Cardiac fibroblast (primary cell): ENCODE data around the gene CFAP46.
"Not testable (repeated sequence)": the region's sequence is repeated elsewhere in the genome, so short reads cannot be mapped to it uniquely, and the experiment has no call there.

Experiments used
- DNase-seq, 2 donors: peaks; one replicate each; pipeline versions ENCODE4 v3.0.0 to v3.0.0-alpha.2; 2010; ENCODE audit warnings: low read depth in 2 of 2
- H3K4me3 ChIP-seq, 2 donors: replicated peaks in 1 of 2; 1 replicate in 1 of 2; 2 replicates in 1 of 2; pipeline ENCODE4 v1.5.1; 2011; ENCODE audit warnings: low read depth in 2 of 2, low read length in 2 of 2, mild to moderate bottlenecking in 2 of 2, moderate library complexity in 1 of 2
- TF ChIP-seq, protein P1 (sequence below): IDR thresholded peaks from one replicate; pipeline ENCODE4 v1.5.1; 2011; ENCODE audit warnings: low read depth, mild to moderate bottlenecking, low read length, inconsistent platforms

CFAP46 gene

DNA sequence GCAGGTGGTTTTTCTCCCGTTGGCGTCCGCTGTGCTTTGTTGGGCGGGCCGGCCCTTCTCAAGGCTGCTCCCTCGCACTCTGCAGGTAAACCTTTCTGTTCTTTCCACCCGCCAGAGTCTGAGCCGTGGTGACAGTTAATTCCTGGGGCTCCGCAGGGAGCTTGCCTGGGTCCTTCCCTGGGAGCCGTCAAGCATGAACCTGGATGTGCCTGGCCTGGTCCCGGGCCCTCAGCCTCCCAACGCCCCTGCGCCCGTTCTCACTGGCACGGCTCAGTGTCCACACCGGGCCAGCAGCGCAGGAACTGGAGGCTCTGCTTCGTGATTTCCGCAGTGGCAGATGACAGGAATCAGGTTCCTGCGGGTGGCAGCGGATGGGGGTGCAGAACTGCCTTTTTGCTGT is 145.5 kb downstream of the CFAP46 start:
- no peak for DNase-seq
- H3K4me3 ChIP-seq = no peak overlapping the region
- TF ChIP-seq, protein P1, sequence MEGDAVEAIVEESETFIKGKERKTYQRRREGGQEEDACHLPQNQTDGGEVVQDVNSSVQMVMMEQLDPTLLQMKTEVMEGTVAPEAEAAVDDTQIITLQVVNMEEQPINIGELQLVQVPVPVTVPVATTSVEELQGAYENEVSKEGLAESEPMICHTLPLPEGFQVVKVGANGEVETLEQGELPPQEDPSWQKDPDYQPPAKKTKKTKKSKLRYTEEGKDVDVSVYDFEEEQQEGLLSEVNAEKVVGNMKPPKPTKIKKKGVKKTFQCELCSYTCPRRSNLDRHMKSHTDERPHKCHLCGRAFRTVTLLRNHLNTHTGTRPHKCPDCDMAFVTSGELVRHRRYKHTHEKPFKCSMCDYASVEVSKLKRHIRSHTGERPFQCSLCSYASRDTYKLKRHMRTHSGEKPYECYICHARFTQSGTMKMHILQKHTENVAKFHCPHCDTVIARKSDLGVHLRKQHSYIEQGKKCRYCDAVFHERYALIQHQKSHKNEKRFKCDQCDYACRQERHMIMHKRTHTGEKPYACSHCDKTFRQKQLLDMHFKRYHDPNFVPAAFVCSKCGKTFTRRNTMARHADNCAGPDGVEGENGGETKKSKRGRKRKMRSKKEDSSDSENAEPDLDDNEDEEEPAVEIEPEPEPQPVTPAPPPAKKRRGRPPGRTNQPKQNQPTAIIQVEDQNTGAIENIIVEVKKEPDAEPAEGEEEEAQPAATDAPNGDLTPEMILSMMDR = no peak

DNA sequence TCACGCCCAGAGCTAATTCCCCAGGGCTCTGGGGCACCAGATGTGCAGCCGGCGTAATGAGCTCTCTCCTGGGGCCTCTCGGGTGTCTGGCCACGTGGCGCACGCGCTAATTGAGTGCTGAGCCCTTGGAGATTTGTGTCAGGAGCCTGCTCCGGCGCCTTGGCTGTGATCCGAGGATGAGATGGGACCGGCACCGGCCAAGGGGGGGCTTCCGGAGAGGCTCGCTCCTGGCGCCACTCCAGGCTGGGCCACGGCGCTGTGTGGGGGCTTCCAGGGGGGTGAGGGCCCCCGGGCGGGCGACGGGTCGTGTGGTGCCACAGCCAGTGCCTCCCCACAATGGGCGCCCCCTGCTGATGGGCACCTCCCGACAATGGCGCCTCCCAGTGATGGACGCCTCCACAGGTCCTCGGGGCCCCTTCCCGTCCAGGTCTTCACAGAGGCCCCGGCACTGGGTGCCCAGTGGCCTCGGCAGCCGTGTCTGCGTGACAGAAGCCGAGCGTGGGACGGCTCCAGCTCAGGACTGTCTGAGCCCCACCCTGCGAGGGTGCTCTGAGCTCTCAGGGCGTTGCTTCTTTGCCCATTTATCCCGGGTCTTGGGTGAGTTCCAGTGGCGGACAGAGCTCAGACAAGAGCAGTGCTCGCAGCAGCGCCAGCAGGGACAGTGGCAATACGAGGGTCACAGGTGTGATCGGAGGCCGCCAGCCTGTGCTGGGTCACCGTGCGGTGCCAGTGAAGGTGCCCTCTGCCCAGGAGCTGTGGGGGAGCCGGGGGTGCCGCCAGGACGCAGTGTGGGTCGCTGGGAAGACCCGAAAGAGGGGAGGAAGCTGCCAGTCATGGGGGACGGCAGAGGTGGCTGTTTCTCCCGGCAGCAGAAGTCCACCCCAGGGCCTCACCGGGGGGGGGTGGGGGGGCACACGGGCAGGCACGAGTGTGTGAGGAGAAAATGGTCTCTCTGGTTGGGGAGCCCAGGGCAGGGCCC is 148.2 kb downstream of the CFAP46 start:
- TF ChIP-seq, protein P1 = no peak
- no peak overlapping the region for H3K4me3 ChIP-seq
- no peak for DNase-seq

DNA sequence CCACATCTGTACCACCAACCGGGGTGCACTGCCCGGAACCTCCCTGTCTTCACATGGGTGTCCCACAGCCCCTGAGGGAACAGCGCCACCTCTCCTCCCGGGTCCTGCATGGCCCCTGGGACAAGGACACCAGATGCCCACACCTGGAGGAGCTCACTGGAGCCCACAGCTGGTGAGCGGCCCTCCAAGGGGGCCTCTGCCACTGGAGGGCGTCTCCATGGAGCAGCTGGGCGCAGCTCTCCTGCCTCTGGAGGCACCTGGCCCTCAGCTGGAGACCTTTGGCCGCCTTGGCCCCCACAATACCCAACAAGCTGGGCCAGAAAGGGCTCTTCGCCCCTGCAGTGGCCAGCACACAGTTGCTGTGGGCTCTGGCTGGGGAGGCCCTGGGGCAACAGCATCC is 149.2 kb downstream of the CFAP46 start:
- TF ChIP-seq, protein P1 = no peak
- DNase-seq = no peak
- no peak overlapping the region for H3K4me3 ChIP-seq

DNA sequence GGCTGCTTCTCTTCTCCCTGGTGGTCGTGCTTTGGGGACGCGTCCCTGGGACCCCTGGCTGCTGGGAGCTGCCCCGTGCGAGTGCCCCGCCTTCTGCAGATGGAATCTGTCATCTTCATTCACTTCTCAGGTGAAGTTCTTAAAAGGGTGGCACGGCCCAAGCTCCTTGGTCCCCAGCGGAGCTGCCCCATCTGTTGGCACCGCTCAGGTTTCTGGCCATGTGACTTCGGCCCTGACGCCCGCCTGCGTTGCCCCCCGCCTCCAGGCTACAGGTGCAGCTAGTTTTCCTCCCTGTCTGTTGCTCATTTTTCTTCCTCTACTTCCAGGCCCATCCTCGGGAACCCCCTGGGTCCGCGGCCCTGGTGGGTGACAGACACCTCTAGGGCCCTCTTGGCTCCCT is 149.6 kb downstream of the CFAP46 start:
- TF ChIP-seq, protein P1 = no peak
- no peak overlapping the region for H3K4me3 ChIP-seq
- DNase-seq = no peak

DNA sequence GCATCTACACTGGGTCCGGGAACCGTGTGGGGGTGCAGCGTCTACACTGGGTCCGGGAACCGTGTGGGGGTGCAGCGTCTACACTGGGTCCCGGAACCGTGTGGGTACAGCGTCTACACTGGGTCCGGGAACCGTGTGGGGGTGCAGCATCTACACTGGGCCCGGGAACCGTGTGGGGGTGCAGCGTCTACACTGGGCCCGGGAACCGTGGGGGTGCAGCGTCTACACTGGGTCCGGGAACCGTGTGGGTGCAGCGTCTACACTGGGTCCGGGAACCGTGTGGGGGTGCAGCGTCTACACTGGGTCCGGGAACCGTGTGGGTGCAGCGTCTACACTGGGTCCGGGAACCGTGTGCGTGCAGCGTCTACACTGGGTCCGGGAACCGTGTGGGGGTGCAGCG is 150.3 kb downstream of the CFAP46 start:
- not testable (repeated sequence) for DNase-seq, H3K4me3 ChIP-seq

DNA sequence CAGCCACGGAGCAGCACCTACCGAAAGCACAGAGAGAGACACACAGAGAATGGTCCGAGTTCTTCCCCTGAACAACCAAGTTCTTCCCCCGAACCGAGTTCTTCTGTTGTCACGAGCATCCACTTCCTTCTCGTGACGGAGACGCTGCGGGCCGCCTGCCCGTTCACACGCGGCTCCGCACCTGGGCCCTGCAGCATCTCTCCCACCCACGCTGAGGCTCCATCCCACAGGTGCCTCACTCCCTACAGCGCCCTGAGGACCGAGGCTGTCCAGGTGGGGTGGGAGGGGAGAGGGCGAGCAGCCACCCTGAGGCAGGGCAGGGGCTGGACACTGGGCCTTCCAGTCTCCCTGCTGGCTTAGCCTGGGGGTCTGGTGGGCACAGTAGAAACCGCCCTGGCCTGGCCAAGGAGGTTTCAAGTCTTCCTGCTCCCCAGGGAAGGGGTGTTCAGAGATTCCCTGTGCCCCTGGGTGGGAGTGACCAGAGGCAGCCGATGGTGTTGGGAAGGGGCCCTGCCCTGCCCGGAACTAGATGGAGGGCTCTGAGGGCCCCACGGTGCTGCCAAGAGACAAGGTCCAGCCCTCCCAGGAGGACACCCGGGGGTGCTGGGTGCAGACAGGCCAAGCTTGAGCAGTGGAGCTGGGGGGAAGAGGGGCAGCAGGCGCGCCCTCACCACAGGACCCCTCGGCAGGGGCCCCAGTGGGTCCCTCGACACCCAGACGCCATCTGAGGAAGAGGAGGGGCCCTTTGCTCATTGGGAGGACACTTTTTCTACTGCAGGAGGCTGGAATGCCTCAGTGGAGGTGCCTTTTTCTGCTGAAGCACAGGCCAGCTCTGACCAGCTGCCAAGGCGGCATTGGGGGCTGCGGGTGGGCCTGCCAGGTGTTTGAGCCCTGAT is 151.2 kb downstream of the CFAP46 start:
- no peak for DNase-seq
- no peak overlapping the region for H3K4me3 ChIP-seq
- TF ChIP-seq, protein P1 = no peak

DNA sequence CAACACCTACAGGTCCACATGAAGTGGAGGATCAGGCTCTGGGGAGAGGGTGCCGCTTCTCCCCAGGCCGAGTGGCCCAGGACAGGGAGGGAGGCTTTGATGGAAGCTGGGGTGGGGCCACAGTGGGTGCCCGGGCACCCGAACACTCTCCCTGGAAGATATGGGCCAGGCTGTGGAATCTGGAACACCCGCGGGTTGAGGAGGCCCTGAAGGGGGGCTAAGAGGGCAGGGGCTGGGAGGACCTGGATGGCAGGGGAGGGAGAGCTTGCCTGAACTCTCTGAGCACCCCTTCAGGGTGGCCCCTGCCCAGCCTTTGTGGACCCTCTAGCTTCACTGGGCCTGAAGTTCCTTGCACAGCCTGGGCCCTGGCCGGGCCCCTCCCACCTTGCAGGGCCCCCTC is 151.9 kb downstream of the CFAP46 start:
- no peak for DNase-seq
- no peak overlapping the region for H3K4me3 ChIP-seq
- TF ChIP-seq, protein P1 = no peak
